Choroid plexus epithelial cell (primary cell): ENCODE results near the gene C14orf93.

Experiments
- DNase-seq: peaks from one replicate; pipeline ENCODE4 v3.0.0-alpha.2; 2010; ENCODE audit warnings: low read depth
- H3K4me3 ChIP-seq: 2 replicates; pipeline ENCODE4 v1.5.1; 2011; ENCODE audit warnings: low read depth, mild to moderate bottlenecking, control low read depth, low read length, moderate library complexity
- TF ChIP-seq, protein P1 (sequence below): conservative IDR thresholded peaks from 2 replicates; pipeline ENCODE4 v1.5.1; 2011; ENCODE audit warnings: low read depth, mild to moderate bottlenecking, control low read depth, inconsistent platforms, low read length, moderate library complexity

C14orf93 gene

DNA sequence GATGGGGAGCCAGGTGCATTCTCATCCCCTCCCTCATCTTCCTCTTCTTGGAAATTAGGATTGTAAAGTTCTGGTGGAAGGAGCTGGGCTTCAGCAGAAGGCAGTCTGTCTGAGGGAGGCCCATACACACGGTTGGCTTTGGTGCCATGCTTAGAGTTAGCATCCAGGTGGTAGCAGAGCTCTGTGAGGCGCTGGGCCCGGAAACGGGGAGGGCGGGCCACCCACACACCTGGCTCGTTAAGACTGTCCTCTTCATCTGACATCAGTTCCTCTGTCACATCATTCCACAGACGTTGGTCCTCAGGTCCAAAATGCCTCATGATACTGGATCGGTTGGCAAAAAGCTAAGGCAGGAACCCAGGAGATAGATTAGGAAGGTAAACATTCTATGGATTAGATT, 22.7 kb downstream of the C14orf93 start:
- H3K4me3 ChIP-seq = no peak overlapping the region
- TF ChIP-seq, protein P1, sequence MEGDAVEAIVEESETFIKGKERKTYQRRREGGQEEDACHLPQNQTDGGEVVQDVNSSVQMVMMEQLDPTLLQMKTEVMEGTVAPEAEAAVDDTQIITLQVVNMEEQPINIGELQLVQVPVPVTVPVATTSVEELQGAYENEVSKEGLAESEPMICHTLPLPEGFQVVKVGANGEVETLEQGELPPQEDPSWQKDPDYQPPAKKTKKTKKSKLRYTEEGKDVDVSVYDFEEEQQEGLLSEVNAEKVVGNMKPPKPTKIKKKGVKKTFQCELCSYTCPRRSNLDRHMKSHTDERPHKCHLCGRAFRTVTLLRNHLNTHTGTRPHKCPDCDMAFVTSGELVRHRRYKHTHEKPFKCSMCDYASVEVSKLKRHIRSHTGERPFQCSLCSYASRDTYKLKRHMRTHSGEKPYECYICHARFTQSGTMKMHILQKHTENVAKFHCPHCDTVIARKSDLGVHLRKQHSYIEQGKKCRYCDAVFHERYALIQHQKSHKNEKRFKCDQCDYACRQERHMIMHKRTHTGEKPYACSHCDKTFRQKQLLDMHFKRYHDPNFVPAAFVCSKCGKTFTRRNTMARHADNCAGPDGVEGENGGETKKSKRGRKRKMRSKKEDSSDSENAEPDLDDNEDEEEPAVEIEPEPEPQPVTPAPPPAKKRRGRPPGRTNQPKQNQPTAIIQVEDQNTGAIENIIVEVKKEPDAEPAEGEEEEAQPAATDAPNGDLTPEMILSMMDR = no peak
- no peak for DNase-seq

DNA sequence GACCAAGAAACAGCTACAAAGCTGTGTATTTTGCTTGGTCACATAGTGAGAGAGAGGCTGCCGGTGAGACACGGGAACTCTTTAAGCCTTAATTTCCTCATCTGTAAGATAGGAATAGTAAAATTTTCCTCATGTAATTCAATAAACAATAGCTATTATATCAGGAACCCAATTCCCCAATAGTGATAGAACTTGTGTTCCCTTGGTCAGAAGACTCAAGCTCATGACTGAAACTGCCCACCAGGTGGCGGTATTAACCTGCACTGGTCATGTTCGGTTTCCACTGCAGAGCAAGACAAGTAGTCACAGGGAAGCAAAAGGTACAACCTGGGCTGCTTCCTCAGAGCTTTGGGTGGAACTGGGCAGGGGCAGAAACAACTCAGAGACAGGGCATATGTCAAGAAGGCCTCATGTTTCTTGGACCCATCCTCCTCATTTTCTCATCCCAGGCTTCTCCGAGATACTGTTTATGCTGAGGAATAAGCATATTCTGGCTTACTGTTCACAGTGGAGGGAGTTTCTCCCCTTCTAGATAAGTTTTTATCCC, 23.4 kb downstream of the C14orf93 start:
- TF ChIP-seq, protein P1 = peak; percentile 93
- H3K4me3 ChIP-seq = no peak overlapping the region
- peak; percentile 95 for DNase-seq

DNA sequence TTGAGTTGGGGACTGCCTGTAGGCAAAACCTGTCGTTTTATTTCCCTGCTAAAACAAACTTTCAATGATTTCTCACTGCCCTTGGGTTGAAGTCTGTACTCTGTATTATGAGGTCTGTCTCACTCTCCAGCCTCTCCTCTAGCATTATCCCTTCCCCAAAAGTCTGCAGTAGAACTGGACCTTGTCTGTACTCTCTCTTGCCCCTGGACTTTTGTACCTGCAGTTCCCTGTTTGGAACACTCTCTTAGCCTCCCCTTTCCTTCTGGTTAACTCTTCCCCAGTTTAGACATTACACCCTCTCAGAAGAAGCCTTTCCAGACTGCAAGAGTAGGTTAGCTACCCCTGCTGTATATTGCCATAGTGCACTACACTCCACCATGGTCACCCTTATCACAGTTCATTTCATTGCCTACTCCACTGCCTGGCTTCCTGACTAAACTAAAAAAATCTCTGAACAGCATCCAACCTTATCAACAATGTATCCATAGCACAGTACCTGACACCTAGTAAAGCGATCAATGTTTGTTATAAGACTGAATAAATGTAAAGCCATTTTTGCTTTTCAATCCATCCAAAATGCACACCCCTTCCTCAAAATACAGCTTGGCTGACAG, 23.9 kb downstream of the C14orf93 start:
- H3K4me3 ChIP-seq = no peak overlapping the region
- no peak for DNase-seq
- TF ChIP-seq, protein P1 = no peak

DNA sequence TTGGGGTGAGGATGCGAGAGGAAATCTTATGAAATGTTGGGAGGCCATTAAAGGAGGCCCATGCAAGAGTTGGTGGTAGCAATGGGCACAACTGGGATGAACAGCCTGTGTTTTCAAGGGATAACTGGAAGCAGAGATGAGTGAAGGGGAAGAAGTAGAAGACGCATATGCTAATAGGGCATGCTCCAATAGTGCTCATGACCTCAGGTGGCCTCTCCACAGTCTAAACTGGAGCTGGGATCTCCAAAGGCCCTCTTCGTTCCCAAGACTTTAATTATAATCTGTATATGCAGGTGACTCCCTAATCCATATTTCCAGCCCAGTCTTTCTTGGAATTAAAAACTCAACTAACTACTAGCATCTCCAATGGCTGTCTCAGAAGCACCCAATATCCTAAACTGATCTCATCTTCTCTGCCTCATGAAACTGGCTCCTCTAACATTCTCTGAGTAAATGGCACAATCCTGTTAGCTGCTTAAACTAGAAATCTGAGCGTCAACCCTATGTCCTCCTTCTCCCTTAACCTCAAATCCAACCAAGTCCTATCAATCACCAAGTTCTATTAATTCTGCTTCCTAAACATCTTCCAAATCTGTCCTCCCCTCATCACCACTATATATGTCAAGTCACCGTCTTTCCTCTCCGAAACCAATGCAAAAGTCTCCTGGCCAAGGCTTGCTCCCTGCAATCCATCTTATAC, 24.8 kb downstream of the C14orf93 start:
- no peak for DNase-seq
- TF ChIP-seq, protein P1 = no peak
- no peak overlapping the region for H3K4me3 ChIP-seq

DNA sequence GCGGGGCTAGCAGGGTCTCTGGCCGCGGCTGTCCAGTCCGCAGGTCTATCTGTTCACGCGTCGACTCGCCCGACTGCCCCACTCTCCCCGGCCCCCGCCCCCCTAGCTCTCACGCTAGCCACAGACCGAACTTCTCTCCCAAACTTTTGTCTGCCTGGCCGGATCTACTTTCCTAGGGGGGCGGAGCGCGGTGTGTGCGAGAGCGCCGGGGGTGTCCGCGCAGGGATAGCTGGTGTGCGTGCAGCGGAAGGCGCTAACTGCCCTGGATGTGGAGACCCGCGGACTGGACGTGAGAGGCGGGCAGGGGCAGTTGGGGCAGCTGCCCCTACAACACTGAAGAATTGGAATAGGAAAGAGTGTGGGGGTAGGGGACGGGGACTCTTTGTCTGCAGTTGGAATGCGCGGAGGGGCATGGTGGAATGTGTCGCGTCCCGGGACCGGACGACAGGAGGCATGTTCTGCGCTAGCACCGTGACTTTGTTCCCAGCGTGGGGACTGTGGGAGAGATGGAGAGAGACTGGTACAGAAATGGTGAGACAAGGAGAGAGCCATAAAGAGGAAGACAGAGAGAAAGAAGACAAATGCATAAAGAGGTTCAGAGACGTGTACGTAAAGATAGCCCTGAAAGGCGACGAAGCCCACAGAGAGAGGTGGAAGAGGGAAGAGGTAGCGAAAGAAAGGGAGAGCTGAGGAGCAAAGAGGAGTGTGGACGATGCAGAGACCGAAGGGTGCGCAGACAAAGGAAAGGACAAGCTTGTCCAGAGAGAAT, 27.3 kb downstream of the C14orf93 start, which contains the start of gene AJUBA:
AJUBA (minus strand) TSS at position 75 of the 769 bp plus-strand sequence. CDS start 285 bp downstream, outside the sequence.
- DNase-seq = peak; percentile 91
- TF ChIP-seq, protein P1 = no peak
- peak within 1 kb of the TSS; percentile 70 for H3K4me3 ChIP-seq

DNA sequence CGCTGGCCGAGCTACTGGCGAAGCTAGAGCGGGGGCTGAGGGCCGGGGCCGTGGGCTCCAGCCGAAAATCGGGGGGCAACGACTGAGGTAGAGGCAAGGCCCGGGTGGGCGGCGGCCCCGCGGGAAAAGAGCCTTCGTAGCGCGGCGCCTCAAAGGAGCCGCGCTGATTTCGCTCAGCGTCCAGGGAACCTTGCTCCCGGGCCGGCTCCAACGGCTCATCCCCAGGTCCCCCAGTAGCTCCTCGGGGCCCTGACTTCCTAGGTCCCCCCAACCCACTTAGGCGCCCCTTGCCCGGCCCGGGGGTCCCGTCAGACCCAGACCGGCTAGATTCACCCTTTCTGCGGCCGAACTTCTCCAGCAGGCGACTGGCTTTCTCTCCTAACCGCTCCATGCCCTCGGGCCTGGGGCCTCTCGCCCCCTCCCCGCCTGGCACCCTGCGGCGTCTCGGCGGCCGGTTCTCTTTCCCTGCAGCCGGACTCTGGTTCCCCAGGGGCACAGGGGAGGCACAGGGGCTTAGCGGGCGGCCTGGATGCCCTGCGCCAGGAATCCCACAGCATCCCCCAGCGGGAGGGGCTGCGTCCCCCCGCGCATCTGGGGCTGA, 28.0 kb downstream of the C14orf93 start:
- TF ChIP-seq, protein P1 = no peak
- H3K4me3 ChIP-seq = peak overlapping the region; percentile 70
- DNase-seq = no peak
